ENCODE results near the gene CDH22. TPM values are rescaled to one million over a fixed set of nuclear protein-coding genes. Genes with fewer than 3 reads are reported as not detected.

Gene CDH22
- total RNA-seq, 2 experiments from 2014 or later: not detected

GRCh38 chr20:46174469-46175126, 133.7 kb downstream of the CDH22 start:
- DNase-seq: peak; percentile 80
- H3K27ac Mint-ChIP-seq: no peak overlapping the region
- POLR2A ChIA-PET: no interaction called here
- no peaks in the 10 kb centered on the region for H3K9me3 Mint-ChIP-seq
- no peak overlapping the region for H3K4me3 Mint-ChIP-seq
- peaks cover 46% of the 10 kb centered on the region for H3K27me3 Mint-ChIP-seq
- peaks cover 3% of the 10 kb centered on the region for H3K4me1 Mint-ChIP-seq
- peak; percentile 86 for ATAC-seq (ENCODE audit: low read depth)
- no peaks in the 10 kb centered on the region for H3K36me3 Mint-ChIP-seq

- Mint-ChIP-seq H3K27me3 (peaks cover 46% of the 10 kb centered on the region), H3K4me1 (peaks cover 3% of the 10 kb centered on the region)
- POLR2A ChIA-PET: no interaction called here
Observed at GRCh38 chr20:46173652-46174468, 134.4 kb downstream of the CDH22 start.

GRCh38 chr20:46172961-46173536, 135.2 kb downstream of the CDH22 start:
- Mint-ChIP-seq H3K27me3 (peaks cover 45% of the 10 kb centered on the region), H3K9me3 (no peaks in the 10 kb centered on the region), H3K4me3 (no peak overlapping the region), H3K36me3 (no peaks in the 10 kb centered on the region), H3K4me1 (peaks cover 3% of the 10 kb centered on the region), H3K27ac (no peak overlapping the region)
- POLR2A ChIA-PET: no interaction called here
- ATAC-seq (ENCODE audit: low read depth) (no peak), DNase-seq (no peak)

More at GRCh38 chr20:46173652-46174468, 134.4 kb downstream of the CDH22 start:
- no peak overlapping the region for H3K27ac Mint-ChIP-seq
- ATAC-seq (ENCODE audit: low read depth): no peak
- no peaks in the 10 kb centered on the region for H3K9me3 Mint-ChIP-seq
- DNase-seq: no peak
- H3K4me3 Mint-ChIP-seq: no peak overlapping the region
- no peaks in the 10 kb centered on the region for H3K36me3 Mint-ChIP-seq

- H3K4me1 Mint-ChIP-seq: peaks cover 3% of the 10 kb centered on the region
Observed at GRCh38 chr20:46172455-46172854, 135.8 kb downstream of the CDH22 start.

GRCh38 chr20:46171909-46172308, 136.4 kb downstream of the CDH22 start:
- peaks cover 3% of the 10 kb centered on the region for H3K4me1 Mint-ChIP-seq
- POLR2A ChIA-PET: no interaction called here
- ATAC-seq (ENCODE audit: low read depth) (no peak), DNase-seq (no peak)
- no peaks in the 10 kb centered on the region for H3K9me3 Mint-ChIP-seq
- H3K36me3 Mint-ChIP-seq: no peaks in the 10 kb centered on the region
- no peak overlapping the region for H3K27ac Mint-ChIP-seq
- no peak overlapping the region for H3K4me3 Mint-ChIP-seq
- H3K27me3 Mint-ChIP-seq: peaks cover 45% of the 10 kb centered on the region

More at GRCh38 chr20:46172455-46172854, 135.8 kb downstream of the CDH22 start:
- no peak overlapping the region for H3K4me3 Mint-ChIP-seq
- ATAC-seq (ENCODE audit: low read depth) (no peak), DNase-seq (no peak)
- H3K36me3 Mint-ChIP-seq: no peaks in the 10 kb centered on the region
- H3K27me3 Mint-ChIP-seq: peaks cover 45% of the 10 kb centered on the region
- H3K9me3 Mint-ChIP-seq: no peaks in the 10 kb centered on the region
- POLR2A ChIA-PET: no interaction called here
- no peak overlapping the region for H3K27ac Mint-ChIP-seq

GRCh38 chr20:46171476-46171875, 136.8 kb downstream of the CDH22 start:
- H3K36me3 Mint-ChIP-seq: no peaks in the 10 kb centered on the region
- H3K9me3 Mint-ChIP-seq: no peaks in the 10 kb centered on the region
- H3K4me1 Mint-ChIP-seq: peaks cover 3% of the 10 kb centered on the region
- DNase-seq (no peak), ATAC-seq (ENCODE audit: low read depth) (no peak)
- H3K27me3 Mint-ChIP-seq: peaks cover 45% of the 10 kb centered on the region
- H3K4me3 Mint-ChIP-seq: no peak overlapping the region
- no peak overlapping the region for H3K27ac Mint-ChIP-seq
- POLR2A ChIA-PET: no interaction called here

- no peak overlapping the region for H3K27ac Mint-ChIP-seq
- H3K36me3 Mint-ChIP-seq: no peaks in the 10 kb centered on the region
- POLR2A ChIA-PET: interaction anchor here (0.6 kb wide), 1 partner anchor 173 kb away, joined by 3 read pairs; no protein-coding TSS in a partner anchor
- ATAC-seq (ENCODE audit: low read depth) (no peak), DNase-seq (no peak)
- H3K4me3 Mint-ChIP-seq: no peak overlapping the region
- peaks cover 34% of the 10 kb centered on the region for H3K27me3 Mint-ChIP-seq
- H3K9me3 Mint-ChIP-seq: no peaks in the 10 kb centered on the region
- peaks cover 3% of the 10 kb centered on the region for H3K4me1 Mint-ChIP-seq
Observed at GRCh38 chr20:46169245-46170171, 138.8 kb downstream of the CDH22 start.

GRCh38 chr20:46168438-46168837, 139.9 kb downstream of the CDH22 start:
- DNase-seq (no peak), ATAC-seq (ENCODE audit: low read depth) (no peak)
- Mint-ChIP-seq H3K9me3 (no peaks in the 10 kb centered on the region), H3K27ac (no peak overlapping the region), H3K36me3 (no peaks in the 10 kb centered on the region), H3K4me3 (no peak overlapping the region), H3K4me1 (peaks cover 3% of the 10 kb centered on the region), H3K27me3 (peaks cover 27% of the 10 kb centered on the region)
- POLR2A ChIA-PET: no interaction called here

GRCh38 chr20:46167080-46167479, 141.2 kb downstream of the CDH22 start:
- Mint-ChIP-seq H3K27ac (no peak overlapping the region), H3K4me3 (no peak overlapping the region), H3K4me1 (peaks cover 3% of the 10 kb centered on the region), H3K9me3 (no peaks in the 10 kb centered on the region), H3K27me3 (peaks cover 17% of the 10 kb centered on the region), H3K36me3 (no peaks in the 10 kb centered on the region)
- ATAC-seq (ENCODE audit: low read depth) (no peak), DNase-seq (no peak)
- POLR2A ChIA-PET: no interaction called here

- Mint-ChIP-seq H3K27me3 (peaks cover 4% of the 10 kb centered on the region), H3K4me3 (no peak overlapping the region), H3K9me3 (no peaks in the 10 kb centered on the region), H3K27ac (no peak overlapping the region), H3K36me3 (no peaks in the 10 kb centered on the region), H3K4me1 (no peaks in the 10 kb centered on the region)
- ATAC-seq (ENCODE audit: low read depth) (no peak), DNase-seq (no peak)
- POLR2A ChIA-PET: no interaction called here
Observed at GRCh38 chr20:46164254-46164653, 144.0 kb downstream of the CDH22 start.

GRCh38 chr20:46161921-46162320, 146.4 kb downstream of the CDH22 start:
- no peak overlapping the region for H3K27ac Mint-ChIP-seq
- no peak overlapping the region for H3K4me3 Mint-ChIP-seq
- no peak for DNase-seq
- H3K27me3 Mint-ChIP-seq: peaks cover 7% of the 10 kb centered on the region
- no peak for ATAC-seq (ENCODE audit: low read depth)
- no peaks in the 10 kb centered on the region for H3K4me1 Mint-ChIP-seq
- no peaks in the 10 kb centered on the region for H3K9me3 Mint-ChIP-seq
- no peaks in the 10 kb centered on the region for H3K36me3 Mint-ChIP-seq
- POLR2A ChIA-PET: no interaction called here

- ATAC-seq (ENCODE audit: low read depth) (no peak), DNase-seq (no peak)
- H3K9me3 Mint-ChIP-seq: no peaks in the 10 kb centered on the region
- H3K27me3 Mint-ChIP-seq: peaks cover 7% of the 10 kb centered on the region
- no peak overlapping the region for H3K27ac Mint-ChIP-seq
- no peak overlapping the region for H3K4me3 Mint-ChIP-seq
- H3K4me1 Mint-ChIP-seq: no peaks in the 10 kb centered on the region
- H3K36me3 Mint-ChIP-seq: no peaks in the 10 kb centered on the region
- POLR2A ChIA-PET: interaction anchor here (0.7 kb wide), 1 partner anchor 57 kb away, joined by 3 read pairs; no protein-coding TSS in a partner anchor
Observed at GRCh38 chr20:46160661-46161060, 147.6 kb downstream of the CDH22 start.
